ENCODE measurements around the gene PRKCQ. TPM values are rescaled to one million over a fixed set of nuclear protein-coding genes. Genes with fewer than 3 reads are reported as not detected.
A peak's percentile ranks its signal among the peaks of the same experiment; 100 is the strongest.
"Not testable (repeated sequence)": the region's sequence is repeated elsewhere in the genome, so short reads cannot be mapped to it uniquely, and the experiment has no call there.

Gene PRKCQ
- total RNA-seq, 1 experiment from 2014 or later = not detected

DNA sequence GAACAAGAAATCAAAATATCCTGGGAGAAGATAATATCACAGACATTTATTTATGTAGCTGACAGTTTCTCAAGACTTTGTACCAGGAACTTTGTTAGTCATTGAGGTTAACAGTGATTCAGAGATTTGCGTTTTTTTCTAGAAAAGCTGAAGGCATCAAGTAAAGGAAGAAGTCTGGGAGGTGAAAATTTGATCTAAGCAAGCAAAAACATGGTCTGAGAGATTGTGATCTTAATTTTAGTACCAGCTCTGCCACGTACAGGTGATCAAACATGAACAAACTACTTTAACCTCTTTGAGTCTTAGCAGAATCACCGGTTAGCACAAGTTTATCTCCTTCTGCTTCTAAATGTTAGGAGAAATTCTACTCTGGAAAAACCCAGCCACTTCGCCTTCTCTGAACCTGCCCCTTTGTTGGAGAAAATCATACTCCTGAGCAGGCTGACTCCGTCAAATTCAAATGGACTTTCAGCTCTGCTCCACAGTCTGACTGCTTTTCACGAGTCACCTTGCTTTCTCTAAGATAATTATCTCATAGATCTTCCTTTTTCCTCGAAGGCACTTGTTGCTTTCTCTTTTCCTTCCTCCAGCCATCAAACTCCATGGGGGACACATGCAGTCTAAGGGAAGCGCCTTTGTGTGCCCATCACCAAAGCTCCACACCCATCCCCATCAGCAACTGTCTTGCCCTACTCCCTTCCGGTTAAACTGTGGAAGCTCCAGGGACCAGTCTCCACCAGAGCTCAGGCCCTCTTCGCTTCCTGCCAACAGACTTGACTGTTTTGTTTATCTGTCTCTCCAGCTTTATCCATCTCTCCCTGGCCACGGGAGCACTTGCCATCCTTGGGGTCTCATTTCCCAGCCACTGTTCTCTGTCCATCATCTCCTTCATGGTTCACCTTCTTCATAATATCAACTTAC lies 86.3 kb downstream of the PRKCQ start:
- DNase-seq (ENCODE audit: low read depth) = peak; percentile 38

DNA sequence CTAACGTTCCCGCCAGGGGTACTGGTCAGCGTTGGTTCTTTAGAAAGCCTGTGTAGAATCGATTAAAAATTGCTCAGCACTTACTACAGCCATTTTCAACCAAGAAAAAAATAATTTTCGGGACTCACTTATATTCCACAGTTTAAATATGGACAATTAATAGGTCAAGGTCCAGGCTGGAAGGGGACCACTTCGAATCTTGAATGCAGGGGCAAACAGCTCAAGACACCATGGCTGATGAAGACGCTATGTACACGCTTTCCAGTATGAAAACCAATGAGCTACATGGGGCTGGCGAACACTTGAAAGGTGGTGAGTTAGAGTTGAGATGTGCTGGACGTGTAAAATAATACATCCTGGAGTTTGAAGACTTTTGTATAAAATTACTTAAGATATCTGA lies 87.2 kb downstream of the PRKCQ start:
- no peak for DNase-seq (ENCODE audit: low read depth)

DNA sequence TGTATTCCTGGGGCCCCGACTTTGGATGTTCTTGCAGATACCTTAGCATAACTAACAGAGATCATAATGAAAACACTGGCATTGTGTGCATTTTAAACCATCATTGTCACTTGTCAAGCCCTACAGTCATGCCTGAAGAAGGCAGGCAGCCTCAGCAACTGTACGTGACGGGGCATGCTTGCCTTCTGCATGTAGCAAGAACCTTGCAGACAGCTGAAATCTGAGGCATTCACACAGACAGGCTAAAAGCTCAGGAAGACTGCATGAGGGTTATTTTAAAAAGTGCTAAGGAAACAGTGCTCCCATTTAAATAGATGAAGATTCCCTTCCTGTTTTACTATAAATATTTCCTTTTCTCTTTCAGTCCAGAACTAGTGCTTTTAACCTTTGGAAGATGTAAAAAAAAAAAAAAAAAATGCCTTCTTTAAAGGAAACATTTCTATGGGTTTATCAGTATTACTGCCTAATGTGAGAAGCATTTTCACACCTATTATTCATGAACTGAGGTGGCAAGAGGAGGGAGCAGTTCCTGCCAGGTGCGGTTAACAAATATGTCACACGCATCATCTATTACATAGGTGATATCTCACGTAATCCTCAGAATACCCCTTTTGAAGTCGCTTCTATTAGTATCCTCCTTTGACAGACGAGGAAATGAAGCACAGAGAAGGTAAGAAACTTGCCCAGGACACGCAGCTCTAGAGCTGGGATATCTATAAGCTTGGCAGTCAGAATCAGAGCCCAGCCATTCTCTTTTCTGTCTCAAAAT lies 88.1 kb downstream of the PRKCQ start:
- no peak for DNase-seq (ENCODE audit: low read depth)

DNA sequence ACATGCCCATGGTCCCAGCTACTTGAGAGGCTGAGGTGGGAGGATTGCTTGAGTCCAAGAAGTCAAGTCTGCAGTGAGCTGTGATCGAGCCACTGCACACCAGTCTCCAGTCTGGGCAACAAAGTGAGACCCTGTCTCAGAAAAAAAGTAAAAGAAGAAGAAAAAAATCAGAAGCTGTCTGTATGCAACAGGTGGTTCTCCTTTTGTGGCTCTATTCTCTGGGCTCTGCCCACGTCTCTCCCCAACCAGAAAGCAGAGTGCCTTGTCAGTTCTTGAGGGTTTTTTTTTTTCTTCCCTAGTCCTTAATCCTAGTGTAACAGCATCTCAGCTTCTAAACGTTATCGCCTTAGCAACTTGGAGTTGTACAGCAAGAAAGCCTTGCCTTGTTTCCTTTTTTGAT lies 89.5 kb downstream of the PRKCQ start:
- no peak for DNase-seq (ENCODE audit: low read depth)

DNA sequence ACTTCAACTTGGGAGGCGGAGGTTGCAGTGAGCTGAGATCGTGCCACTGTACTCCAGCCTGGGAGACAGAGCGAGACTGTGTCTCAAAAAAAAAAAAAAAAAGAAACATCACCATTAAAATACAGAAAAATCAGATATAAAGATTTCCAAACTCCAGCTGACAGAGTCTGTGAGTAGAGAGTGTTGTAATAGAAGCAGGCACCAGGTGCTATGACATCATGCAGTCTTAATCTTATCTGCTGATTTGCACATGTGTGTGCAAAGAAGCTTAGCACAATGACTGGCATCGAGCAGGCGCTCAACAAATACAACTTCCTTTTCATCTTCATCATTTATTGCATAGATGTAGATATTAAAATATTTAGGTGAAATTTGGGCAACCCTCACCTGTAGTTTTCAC lies 92.2 kb downstream of the PRKCQ start:
- no peak for DNase-seq (ENCODE audit: low read depth)

DNA sequence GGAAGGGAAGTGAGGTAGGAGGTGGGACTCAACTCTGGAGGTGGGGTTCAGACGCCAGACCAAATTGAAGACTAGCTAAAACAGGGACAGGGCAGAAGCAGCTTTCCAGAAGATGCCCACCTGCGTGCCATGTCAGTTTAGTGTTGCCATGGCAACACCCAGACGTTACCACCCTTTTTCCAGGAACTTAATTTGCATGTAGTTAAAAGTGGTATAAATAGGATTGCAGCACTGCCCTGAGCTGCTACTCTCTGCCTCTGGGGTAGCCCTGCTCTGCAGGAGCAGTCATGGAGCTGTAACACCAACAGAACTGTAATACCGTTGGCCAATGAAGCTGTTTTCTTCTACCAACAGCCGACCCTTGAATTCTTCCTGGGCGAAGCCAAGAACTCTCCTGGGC lies 93.8 kb downstream of the PRKCQ start:
- no peak for DNase-seq (ENCODE audit: low read depth)

DNA sequence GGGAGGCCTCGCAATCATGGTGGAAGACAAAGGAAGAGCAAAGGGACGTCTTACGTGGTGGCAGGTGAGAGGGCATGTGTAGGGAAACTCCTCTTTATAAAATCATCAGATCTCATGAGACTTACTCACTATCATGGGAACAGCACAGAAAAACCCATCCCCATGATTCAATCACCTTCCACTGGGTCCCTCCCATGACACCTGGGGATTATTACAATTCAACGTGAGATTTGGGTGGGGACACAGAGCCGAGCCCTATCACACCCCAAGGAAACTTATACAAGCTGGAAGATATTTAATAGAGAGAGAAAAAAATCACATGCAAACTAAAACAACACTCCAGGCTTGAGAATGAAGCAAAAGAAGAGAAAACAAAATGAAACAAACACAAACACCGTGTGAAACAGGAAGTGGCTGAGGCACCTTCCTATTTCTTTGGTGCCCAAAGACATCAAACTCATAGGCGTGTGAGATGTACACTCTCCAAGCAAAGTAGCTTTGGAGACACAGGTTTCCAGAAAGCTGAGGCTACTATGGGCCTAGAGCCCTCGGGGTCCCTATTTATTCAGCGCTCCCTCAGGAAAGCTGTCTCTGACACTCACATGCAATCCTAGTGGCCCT lies 97.2 kb downstream of the PRKCQ start:
- no peak for DNase-seq (ENCODE audit: low read depth)

DNA sequence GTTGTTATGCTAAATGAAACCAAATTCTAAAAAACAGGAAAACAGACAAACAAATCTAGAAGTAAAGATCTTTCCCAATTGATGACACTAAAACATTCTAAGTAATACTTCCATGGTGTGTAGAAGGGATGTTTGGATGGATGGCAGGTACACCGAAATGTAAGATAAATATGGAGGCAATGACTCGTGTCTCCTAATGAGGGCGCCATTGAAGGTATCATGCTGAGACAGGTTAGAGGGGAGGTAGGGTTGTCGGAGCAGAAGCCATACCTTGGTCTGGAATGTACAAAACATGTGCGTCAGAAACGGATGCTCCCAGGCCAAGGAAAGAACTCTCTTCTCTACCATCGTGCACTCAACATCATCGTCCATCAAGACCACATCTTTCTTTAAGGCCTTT lies 101.4 kb downstream of the PRKCQ start:
- no peak for DNase-seq (ENCODE audit: low read depth)

DNA sequence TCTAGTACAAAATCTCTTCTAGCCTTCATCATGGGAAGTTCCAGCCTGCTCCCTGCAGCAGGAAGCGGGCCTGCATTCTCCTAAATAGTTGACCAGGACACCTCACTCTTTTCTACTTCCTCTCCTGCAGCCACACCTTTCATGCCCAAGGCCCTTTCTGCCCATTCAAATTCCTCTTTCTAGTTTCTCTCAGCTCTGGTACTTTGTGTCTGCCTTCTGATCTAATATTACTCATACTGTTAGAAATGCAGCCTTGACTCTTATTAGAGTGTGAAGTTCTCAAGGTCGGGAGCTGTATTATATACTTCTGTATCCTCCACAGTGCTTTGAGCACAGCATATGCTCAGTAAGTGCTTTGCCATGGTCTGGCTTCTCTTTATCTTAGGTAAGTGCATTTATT lies 103.1 kb downstream of the PRKCQ start:
- no peak for DNase-seq (ENCODE audit: low read depth)

DNA sequence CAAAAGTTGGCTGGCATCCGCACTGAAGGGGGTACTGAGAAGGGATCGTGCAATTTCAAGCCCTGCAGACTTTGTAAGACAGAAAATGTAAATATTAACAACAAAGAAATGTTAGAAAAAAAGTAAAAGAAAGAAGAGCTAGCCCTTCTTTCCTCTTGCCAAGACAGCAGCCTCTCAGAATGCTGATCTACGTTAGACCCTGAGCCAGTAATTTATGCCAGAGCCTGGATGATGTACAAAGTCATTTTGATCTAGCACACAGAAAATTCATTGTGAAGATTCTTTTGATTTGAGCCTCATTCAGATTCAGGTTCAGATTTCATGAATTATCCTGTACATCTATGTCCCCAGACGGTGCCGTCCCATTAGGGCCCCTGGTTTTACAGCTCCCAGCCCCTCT lies 105.2 kb downstream of the PRKCQ start:
- DNase-seq (ENCODE audit: low read depth) = no peak

DNA sequence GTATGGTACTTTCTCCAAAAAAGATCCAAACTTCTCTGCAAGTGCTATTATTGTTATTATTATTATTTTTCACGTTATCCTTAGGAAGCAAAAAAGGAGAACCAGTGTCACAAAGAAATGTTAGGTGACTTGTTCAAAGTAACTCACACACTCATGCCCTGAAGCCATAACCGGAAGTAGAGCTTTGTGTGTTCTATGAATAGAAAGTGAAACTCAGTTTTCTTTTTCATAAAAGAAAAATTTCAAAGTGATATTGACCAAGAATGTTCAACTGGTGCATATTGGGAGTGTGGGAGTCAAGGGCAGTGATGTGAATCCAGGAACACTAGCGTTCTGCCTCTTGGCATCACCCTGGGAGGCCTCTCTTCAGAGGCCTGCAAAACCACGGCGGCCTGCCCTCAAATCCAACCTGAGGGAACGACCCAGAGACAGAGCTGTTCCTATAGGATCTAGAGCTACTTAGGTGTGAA lies 106.1 kb downstream of the PRKCQ start:
- DNase-seq (ENCODE audit: low read depth) = peak; percentile 6

DNA sequence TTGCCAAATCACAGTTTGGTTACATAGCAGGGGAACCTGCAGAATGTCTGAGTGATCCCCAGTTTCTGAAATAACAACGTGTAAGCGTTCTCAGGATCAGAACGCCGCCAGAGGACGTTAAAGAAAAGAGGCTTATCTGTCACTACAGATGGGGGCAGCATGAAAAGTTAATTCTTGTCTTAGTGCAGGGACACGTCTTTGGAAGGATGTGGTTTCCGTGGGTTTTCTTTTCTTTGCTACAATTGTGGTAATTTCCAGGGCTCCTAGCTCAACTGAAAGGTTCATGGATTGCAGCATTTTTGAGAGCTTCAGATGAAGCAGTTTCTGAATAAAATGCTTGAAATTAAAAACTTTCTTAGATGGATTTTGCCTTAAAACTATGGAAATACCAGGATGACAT lies 106.6 kb downstream of the PRKCQ start:
- DNase-seq (ENCODE audit: low read depth) = no peak

DNA sequence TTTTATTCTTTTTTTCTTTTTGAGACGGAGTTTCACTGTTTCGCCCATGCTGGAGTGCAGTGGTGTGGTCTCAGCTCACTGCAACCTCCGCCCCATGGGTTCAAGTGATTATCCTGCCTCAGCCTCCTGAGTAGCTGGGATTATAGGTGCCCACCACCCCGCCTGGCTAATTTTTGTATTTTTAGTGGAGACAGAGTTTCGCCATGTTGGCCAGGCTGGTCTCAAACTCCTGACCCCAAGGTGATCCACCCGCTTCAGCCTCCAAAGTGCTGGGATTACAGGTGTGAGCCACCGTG lies 107.4 kb downstream of the PRKCQ start:
- DNase-seq (ENCODE audit: low read depth) = not testable (repeated sequence)

DNA sequence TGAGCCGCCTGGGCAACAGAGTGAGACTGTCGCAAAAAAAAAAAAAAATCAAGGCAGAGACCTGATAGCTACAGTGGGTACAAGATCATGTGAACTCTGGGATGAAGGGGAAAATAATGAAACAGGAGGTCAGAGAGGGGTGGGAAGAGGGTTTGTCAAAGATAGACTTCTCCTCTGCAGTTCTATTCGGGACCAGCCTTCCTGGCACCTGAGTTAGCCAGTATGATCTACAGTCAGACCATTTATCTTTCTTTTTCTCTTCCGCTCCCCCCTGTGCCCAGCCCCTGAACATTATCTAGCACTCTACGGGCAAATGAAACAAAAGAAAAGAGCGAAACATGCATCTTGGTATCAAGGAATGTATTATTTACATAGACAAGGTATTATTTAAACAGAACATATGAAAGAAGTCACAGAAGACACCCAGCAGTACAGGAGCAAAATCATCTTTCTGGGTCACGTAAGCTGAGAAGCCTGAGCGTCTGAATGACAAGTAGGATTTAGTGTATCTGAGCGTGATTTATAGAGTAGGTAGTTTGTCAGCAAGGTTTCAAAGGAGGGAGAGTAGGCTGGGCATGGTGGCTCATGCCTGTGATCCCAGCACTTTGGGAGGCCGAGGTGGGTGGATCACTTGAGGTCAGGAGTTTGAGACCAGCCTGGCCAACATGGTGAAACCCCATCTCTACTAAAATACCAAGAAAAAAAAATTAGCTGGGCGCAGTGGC lies 109.0 kb downstream of the PRKCQ start:
- no peak for DNase-seq (ENCODE audit: low read depth)

DNA sequence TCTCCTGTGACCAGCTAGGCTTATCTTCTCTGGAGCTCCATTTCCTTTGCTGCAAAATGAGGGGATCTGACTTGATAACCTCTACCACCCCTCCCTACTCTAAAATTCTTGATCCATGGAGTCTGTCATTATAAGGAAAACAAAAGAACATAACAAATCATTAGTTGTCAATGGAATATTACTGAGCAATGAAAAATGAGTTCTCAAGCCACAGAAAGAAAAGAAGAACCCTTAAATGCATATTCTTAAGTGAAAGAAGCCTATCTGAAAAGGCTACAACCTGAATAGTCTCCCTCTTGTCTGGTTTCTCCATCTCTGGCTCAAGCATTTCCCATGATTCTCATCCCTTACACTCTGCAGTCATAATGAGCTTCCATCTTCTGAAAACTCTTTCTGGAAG lies 110.4 kb downstream of the PRKCQ start:
- no peak for DNase-seq (ENCODE audit: low read depth)

DNA sequence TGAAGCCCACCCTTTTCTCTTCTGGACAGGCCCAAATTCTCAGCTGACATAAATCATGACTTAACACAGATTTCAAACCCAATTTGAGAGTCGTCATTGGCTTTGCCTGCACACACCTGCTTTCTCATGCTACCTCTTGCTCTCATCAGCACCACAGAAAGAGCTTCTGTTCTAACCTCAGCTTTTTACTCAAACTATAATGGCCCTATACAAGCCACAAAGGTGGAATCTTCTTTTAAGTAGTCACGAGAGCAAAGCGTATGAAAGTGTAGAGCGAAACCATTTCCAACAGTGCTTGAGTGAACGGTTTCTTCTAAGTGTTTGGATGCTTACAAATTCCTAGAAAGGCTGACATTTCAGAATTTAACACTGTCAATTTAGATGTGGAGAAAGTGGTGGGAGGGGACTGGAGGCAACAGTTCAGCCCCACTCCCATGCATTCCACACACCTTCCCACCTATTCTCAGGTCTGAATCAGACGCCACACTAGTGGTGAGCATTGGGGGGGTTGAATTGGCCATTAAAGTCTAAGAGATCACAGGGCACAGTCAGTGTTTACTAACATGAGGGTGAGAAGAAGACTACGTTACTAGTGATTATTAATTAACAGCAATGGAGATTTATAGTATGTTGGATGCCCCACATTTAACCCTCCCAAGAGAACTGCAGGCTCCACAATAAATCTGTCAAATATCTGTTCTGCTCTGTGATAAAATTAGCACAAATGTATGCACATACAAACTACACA lies 114.0 kb downstream of the PRKCQ start:
- no peak for DNase-seq (ENCODE audit: low read depth)

DNA sequence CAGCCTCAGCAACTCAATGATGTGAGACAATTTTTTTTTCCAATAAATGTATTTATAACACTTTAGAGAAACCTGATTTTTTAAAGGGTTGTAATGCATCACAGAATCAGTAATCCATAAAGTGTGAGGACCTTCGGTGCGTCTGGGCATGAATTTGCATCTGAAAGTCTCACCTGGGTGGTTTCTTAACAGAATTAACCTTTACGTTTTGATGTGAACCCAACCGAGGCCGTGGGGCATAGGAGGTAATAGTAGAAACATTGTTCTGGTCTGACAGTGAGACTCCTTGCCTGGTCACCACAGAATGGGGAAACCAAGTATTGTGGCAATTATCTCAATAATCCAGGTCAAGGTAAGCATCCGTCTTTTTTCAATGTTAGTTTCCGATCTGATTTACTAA lies 114.6 kb downstream of the PRKCQ start:
- no peak for DNase-seq (ENCODE audit: low read depth)

DNA sequence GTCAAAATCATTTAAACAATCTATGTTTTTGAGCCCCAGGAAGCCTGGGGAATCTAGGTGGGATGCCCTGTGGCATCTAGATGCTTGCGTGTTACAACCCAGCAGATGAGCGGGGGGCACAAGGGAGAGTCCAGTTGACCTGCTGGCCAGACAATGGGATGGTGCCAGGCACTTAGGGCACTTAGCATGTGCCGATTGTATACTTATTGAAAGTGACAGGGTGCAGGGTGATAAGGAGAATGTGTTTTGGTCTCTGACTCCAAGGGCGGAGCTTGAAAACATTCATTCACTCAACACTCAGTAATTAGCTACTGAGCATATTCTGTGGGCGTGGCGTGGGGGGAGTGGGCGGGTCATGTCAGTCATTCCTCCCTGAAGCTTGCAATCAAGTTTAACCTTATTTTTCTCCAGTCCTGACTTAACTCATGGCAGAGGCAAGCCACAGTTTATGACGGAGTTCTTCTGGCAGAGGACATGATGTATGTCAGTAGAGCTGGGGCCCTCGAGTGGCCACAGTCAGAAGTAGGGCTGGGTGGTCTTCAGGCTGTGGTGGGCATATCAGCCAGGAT lies 115.1 kb downstream of the PRKCQ start:
- DNase-seq (ENCODE audit: low read depth) = no peak

DNA sequence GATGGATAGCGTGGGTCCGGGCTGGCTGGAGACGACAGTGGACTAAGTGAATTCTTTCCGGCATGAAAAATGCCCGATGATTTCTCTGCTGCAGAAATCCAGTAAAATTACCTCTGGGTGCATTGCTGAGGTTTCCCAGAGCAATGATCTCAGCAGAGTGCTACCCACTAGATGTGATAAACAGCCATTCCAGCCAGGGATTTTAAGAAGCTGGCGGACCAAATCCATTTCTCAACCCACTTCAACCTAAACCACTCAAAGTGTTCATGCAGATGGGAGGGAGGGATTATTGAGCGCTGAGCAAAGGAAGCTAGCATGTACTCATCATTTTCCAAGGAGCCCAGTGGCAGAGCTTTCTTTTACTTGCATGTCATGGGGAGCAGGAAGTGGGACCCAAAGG lies 116.7 kb downstream of the PRKCQ start:
- DNase-seq (ENCODE audit: low read depth) = no peak

DNA sequence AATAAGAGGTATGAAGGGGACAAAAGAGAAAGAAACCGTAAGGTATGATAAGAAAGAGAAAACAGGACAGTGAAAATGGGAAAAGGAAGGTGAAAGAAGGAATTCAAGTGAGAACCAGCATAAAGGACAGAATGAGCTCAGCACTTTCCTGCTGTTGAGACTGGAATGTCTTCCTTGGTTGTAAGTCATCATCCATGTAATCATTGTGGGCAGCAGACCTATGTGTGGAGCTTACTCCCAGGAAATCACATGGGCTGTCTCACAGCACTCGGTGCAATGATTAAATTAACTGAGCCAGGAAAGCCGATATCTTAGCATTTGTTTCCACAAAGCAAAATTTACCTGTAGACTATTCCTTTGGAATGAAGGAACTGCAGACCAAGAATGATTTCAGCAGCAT lies 118.1 kb downstream of the PRKCQ start:
- no peak for DNase-seq (ENCODE audit: low read depth)
